Measurements from ENCODE around the gene BBX. TPM values are rescaled to one million over a fixed set of nuclear protein-coding genes. Genes with fewer than 3 reads are reported as not detected.

Gene BBX
- polyA plus RNA-seq, 3 donors, result 15.7 to 25.1 (median 16.6) TPM

DNA sequence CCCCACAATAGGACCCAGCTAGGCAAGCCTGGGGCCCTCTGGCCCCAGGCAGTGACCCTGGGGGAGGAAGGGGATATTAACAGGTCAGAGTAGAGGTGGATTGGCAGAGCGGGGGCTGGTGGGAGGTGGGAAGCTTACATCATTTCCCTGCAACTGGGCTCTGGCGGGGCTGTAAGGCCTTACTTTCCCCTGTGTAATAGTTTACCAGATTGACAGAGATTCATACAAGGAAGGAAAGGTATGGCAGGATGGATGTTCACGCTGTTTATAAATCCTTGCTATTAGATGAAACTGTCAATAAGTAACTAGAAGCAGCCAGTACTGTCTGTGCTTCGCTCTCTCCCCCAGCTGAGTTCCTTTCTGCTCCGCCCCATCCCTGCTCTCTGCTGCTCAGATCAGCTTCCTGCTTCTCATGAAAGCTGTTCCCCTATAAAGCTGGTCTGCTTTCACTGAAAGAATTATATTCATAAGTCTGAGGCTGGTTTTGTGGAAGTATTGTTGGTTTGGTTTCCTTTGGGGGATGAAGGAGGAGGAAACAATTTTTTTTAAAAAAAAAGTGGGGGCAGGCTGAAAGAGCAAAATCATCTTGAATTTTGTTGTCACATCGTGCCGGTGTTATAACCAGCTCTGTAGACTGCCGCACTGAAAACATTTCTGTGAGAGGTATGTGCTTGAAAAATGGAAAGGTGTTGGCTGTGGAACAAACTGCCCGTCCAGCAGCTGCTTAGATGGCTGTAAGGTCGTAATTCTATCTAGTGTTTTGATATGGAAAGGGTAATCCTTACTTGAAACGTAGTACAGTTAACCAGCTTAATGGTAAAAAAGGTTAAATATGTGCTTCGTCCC, 76.4 kb downstream of the BBX start:
- peak overlapping the region; percentile 68 to 81 for H3K27ac ChIP-seq (ENCODE audit: low read depth in 1 of 2, low read length in 2 of 2)
- Mint-ChIP-seq H3K4me1 (peaks cover 43% of the 10 kb centered on the region), H3K9me3 (peaks cover 0 to 3% (median 0%) of the 10 kb centered on the region in 7 donors), H3K27me3 (ENCODE audit: low read depth in 3 of 3) (no peaks in the 10 kb centered on the region), H3K27ac (peak overlapping the region; percentile 44 to 88 (median 71)), H3K4me3 (peak overlapping the region; percentile 68 to 83), H3K36me3 (peaks cover 3% of the 10 kb centered on the region in 2 donors)
- H3K27me3 ChIP-seq (ENCODE audit: control insufficient read depth in 2 of 2, insufficient read depth in 2 of 2, low read length in 2 of 2), result no peaks in the 10 kb centered on the region
- TF ChIP-seq, protein P1, sequence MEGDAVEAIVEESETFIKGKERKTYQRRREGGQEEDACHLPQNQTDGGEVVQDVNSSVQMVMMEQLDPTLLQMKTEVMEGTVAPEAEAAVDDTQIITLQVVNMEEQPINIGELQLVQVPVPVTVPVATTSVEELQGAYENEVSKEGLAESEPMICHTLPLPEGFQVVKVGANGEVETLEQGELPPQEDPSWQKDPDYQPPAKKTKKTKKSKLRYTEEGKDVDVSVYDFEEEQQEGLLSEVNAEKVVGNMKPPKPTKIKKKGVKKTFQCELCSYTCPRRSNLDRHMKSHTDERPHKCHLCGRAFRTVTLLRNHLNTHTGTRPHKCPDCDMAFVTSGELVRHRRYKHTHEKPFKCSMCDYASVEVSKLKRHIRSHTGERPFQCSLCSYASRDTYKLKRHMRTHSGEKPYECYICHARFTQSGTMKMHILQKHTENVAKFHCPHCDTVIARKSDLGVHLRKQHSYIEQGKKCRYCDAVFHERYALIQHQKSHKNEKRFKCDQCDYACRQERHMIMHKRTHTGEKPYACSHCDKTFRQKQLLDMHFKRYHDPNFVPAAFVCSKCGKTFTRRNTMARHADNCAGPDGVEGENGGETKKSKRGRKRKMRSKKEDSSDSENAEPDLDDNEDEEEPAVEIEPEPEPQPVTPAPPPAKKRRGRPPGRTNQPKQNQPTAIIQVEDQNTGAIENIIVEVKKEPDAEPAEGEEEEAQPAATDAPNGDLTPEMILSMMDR (IDR thresholded peaks at IDR 0.05), result no peak
- H3K4me1 ChIP-seq (ENCODE audit: control insufficient read depth in 1 of 2, insufficient read depth in 2 of 2, low read length in 2 of 2), result peaks cover 23 to 26% of the 10 kb centered on the region in 2 donors
- peak overlapping the region; percentile 22 to 71 (median 31) for H3K4me3 ChIP-seq (replicated peaks in 1 of 3; ENCODE audit: low read depth in 2 of 3, low read length in 3 of 3)
- no peaks in the 10 kb centered on the region for H3K36me3 ChIP-seq (replicated peaks in 1 of 2; ENCODE audit: control insufficient read depth in 1 of 2, insufficient read depth in 2 of 2, low read length in 2 of 2)
- H3K4me2 ChIP-seq (replicated peaks; ENCODE audit: extremely low read depth, low read length, poor library complexity, severe bottlenecking), result peak overlapping the region; percentile 68
- peaks cover 4% of the 10 kb centered on the region for H4K20me1 ChIP-seq (ENCODE audit: insufficient read depth, low read length)
- H2AFZ ChIP-seq (ENCODE audit: insufficient read depth, low read depth, low read length, poor library complexity, severe bottlenecking), result peak overlapping the region; percentile 77
- peak overlapping the region; percentile 57 for H3K9ac ChIP-seq (ENCODE audit: insufficient read depth, low read length, poor library complexity, severe bottlenecking)
- WGBS (ENCODE audit: insufficient coverage), result 0% methylated on average over 7 of the region's 12 CpGs
- H3K79me2 ChIP-seq (ENCODE audit: insufficient read depth, low read length), result peaks cover 5% of the 10 kb centered on the region
- H3K9me3 ChIP-seq (replicated peaks in 1 of 2; ENCODE audit: control insufficient read depth in 1 of 2, insufficient read depth in 1 of 2, low read length in 2 of 2), result no peaks in the 10 kb centered on the region
- intact Hi-C loops (cut with micrococcal nuclease), result no loop called here
- peak; percentile 39 to 55 (median 48) for DNase-seq

DNA sequence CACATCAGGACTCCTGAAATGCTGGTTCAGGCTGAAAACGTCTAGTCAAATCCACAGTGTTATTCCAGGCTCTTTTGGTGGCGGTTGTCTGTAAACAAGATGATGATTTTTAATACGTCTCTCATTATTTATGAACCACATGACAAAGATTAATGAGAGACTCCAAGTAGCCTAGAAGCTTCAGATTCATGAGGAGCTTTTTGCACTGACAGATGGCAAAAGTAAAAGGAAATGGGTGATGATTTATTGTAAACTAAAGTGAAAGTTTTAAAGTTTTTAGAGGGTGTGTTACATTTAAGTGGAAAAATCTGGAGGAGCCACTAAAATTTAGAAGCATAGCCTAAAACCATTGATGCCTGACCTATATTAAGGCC, 77.0 kb downstream of the BBX start:
- H3K4me1 Mint-ChIP-seq, result peaks cover 43% of the 10 kb centered on the region
- H3K79me2 ChIP-seq (ENCODE audit: insufficient read depth, low read length), result peaks cover 5% of the 10 kb centered on the region

More for the DNA sequence above, 77.0 kb downstream of the BBX start:
- Histone ChIP-seq H4K20me1 (ENCODE audit: insufficient read depth, low read length) (peaks cover 4% of the 10 kb centered on the region), H3K27ac (ENCODE audit: low read depth in 1 of 2, low read length in 2 of 2) (peak overlapping the region; percentile 68 to 81), H3K36me3 (replicated peaks in 1 of 2; ENCODE audit: control insufficient read depth in 1 of 2, insufficient read depth in 2 of 2, low read length in 2 of 2) (no peaks in the 10 kb centered on the region), H3K4me1 (ENCODE audit: control insufficient read depth in 1 of 2, insufficient read depth in 2 of 2, low read length in 2 of 2) (peaks cover 23 to 26% of the 10 kb centered on the region in 2 donors), H3K27me3 (ENCODE audit: control insufficient read depth in 2 of 2, insufficient read depth in 2 of 2, low read length in 2 of 2) (no peaks in the 10 kb centered on the region), H2AFZ (ENCODE audit: insufficient read depth, low read depth, low read length, poor library complexity, severe bottlenecking) (peak overlapping the region; percentile 77), H3K4me2 (replicated peaks; ENCODE audit: extremely low read depth, low read length, poor library complexity, severe bottlenecking) (peak overlapping the region; percentile 68), H3K9me3 (replicated peaks in 1 of 2; ENCODE audit: control insufficient read depth in 1 of 2, insufficient read depth in 1 of 2, low read length in 2 of 2) (no peaks in the 10 kb centered on the region), H3K4me3 (replicated peaks in 1 of 3; ENCODE audit: low read depth in 2 of 3, low read length in 3 of 3) (peak overlapping the region; percentile 22 to 71 (median 31)), H3K9ac (ENCODE audit: insufficient read depth, low read length, poor library complexity, severe bottlenecking) (peak overlapping the region; percentile 57)
- TF ChIP-seq, protein P1 (IDR thresholded peaks at IDR 0.05), result no peak
- intact Hi-C loops (cut with micrococcal nuclease), result no loop called here
- H3K36me3 Mint-ChIP-seq, result peaks cover 3% of the 10 kb centered on the region in 2 donors
- no CpG with 5 or more reads among the region's 3 CpGs for WGBS (ENCODE audit: insufficient coverage)
- H3K27me3 Mint-ChIP-seq (ENCODE audit: low read depth in 3 of 3), result no peaks in the 10 kb centered on the region
- peak overlapping the region; percentile 68 to 83 for H3K4me3 Mint-ChIP-seq
- peak overlapping the region in 6 of 7 donors; percentile 44 to 88 (median 71) for H3K27ac Mint-ChIP-seq
- H3K9me3 Mint-ChIP-seq, result peaks cover 0 to 3% (median 0%) of the 10 kb centered on the region in 7 donors
- DNase-seq, result no peak

Data from CD14-positive monocyte (primary cell).